ENCODE data around the gene ITGB7. TPM values are rescaled to one million over a fixed set of nuclear protein-coding genes. Genes with fewer than 3 reads are reported as not detected.

Gene ITGB7
- total and polyA plus RNA-seq, 9 of the 15 experiments (the other 6 are each of a cell fraction or from before 2014, with no cell fraction given): 0.06 to 2.0 (median 0.67) TPM

DNA sequence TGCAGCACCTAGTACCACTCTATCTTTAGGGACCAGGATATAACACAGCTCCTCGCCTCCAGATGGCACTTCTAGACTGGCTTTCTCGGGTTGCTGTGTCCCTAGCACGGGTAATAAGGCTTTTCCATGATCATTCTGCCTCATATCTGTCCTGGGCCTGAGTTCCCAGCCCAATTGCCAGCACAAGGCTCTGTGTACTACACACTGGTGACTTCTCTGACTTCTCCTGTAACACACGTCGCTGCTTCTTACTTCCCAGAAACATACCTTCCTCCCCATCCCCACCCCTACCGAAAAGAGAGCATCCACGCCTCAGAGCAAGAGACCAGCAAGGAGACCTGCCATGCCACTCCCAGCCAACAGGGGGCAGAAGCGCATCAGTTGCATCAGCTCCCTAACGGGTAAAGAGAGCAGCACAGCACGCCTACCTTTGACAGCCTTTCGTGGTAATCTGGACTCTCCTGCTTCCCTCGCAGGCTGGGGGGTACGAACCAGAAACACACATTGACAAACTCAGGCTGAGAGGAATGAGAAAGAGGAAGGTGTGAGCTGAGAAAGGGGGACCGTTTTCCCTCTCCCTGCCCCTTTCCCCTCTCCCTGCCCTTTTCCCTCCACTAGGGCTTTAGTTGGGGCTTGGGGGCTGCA lies 47.7 kb downstream of the ITGB7 start (continued):
- TF ChIP-seq, protein P1, sequence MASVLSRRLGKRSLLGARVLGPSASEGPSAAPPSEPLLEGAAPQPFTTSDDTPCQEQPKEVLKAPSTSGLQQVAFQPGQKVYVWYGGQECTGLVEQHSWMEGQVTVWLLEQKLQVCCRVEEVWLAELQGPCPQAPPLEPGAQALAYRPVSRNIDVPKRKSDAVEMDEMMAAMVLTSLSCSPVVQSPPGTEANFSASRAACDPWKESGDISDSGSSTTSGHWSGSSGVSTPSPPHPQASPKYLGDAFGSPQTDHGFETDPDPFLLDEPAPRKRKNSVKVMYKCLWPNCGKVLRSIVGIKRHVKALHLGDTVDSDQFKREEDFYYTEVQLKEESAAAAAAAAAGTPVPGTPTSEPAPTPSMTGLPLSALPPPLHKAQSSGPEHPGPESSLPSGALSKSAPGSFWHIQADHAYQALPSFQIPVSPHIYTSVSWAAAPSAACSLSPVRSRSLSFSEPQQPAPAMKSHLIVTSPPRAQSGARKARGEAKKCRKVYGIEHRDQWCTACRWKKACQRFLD (CRISPR knock-in tag; IDR thresholded peaks at IDR 0.05): no peak
- TF ChIP-seq, protein P2, sequence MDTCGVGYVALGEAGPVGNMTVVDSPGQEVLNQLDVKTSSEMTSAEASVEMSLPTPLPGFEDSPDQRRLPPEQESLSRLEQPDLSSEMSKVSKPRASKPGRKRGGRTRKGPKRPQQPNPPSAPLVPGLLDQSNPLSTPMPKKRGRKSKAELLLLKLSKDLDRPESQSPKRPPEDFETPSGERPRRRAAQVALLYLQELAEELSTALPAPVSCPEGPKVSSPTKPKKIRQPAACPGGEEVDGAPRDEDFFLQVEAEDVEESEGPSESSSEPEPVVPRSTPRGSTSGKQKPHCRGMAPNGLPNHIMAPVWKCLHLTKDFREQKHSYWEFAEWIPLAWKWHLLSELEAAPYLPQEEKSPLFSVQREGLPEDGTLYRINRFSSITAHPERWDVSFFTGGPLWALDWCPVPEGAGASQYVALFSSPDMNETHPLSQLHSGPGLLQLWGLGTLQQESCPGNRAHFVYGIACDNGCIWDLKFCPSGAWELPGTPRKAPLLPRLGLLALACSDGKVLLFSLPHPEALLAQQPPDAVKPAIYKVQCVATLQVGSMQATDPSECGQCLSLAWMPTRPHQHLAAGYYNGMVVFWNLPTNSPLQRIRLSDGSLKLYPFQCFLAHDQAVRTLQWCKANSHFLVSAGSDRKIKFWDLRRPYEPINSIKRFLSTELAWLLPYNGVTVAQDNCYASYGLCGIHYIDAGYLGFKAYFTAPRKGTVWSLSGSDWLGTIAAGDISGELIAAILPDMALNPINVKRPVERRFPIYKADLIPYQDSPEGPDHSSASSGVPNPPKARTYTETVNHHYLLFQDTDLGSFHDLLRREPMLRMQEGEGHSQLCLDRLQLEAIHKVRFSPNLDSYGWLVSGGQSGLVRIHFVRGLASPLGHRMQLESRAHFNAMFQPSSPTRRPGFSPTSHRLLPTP (IDR thresholded peaks at IDR 0.05; ENCODE audit: borderline replicate concordance, extremely low read depth, insufficient read length): no peak
- TF ChIP-seq NCOR1 (IDR thresholded peaks at IDR 0.05) (no peak), BCOR (IDR thresholded peaks at IDR 0.05) (0 out of 2 replicates have a peak, but pooled peaks have one; percentile 43), RB1 (IDR thresholded peaks at IDR 0.05; ENCODE audit: low read depth) (peak; percentile 80; the same call in 1 of the 2 replicates), POLR2H (tag; IDR thresholded peaks at IDR 0.05; ENCODE audit: low read depth) (no peak), ZNF354B (CRISPR knock-in tag; IDR thresholded peaks at IDR 0.05) (no peak), MXI1 (IDR thresholded peaks at IDR 0.05; ENCODE audit: low read depth, low read length) (no peak), SMARCC2 (IDR thresholded peaks at IDR 0.05; ENCODE audit: low read depth) (0 out of 2 replicates have a peak, but pooled peaks have one; percentile 24), STAG1 (CRISPR knock-in tag; IDR thresholded peaks at IDR 0.05; ENCODE audit: borderline replicate concordance) (peak; percentile 59; the same call in 1 of the 2 replicates), SNIP1 (IDR thresholded peaks at IDR 0.05; ENCODE audit: low read depth) (no peak), BRD9 (IDR thresholded peaks at IDR 0.05; ENCODE audit: low read depth, partially characterized antibody) (peak; percentile 88), WHSC1 (IDR thresholded peaks at IDR 0.05; ENCODE audit: low read length) (no peak), CXXC5 (CRISPR knock-in tag; IDR thresholded peaks at IDR 0.05) (peak; percentile 42), DMBX1 (CRISPR knock-in tag; IDR thresholded peaks at IDR 0.05; ENCODE audit: borderline replicate concordance) (no peak), BRCA1 (IDR thresholded peaks at IDR 0.05) (no peak), BRCA1 (CRISPR knock-in tag; IDR thresholded peaks at IDR 0.05) (no peak), HMG20B (CRISPR knock-in tag; IDR thresholded peaks at IDR 0.05) (no peak), XRCC3 (IDR thresholded peaks at IDR 0.05) (no peak), ZBTB17 (CRISPR knock-in tag; IDR thresholded peaks at IDR 0.05) (no peak), ZNF507 (tag; conservative IDR thresholded peaks at IDR 0.05) (no peak), PHF21A (IDR thresholded peaks at IDR 0.05; ENCODE audit: borderline replicate concordance, low read depth) (0 out of 2 replicates have a peak, but pooled peaks have one; percentile 33)
- TF ChIP-seq, protein P3, sequence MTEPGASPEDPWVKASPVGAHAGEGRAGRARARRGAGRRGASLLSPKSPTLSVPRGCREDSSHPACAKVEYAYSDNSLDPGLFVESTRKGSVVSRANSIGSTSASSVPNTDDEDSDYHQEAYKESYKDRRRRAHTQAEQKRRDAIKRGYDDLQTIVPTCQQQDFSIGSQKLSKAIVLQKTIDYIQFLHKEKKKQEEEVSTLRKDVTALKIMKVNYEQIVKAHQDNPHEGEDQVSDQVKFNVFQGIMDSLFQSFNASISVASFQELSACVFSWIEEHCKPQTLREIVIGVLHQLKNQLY (CRISPR knock-in tag; conservative IDR thresholded peaks at IDR 0.05): no peak
- TF ChIP-seq, protein P4, sequence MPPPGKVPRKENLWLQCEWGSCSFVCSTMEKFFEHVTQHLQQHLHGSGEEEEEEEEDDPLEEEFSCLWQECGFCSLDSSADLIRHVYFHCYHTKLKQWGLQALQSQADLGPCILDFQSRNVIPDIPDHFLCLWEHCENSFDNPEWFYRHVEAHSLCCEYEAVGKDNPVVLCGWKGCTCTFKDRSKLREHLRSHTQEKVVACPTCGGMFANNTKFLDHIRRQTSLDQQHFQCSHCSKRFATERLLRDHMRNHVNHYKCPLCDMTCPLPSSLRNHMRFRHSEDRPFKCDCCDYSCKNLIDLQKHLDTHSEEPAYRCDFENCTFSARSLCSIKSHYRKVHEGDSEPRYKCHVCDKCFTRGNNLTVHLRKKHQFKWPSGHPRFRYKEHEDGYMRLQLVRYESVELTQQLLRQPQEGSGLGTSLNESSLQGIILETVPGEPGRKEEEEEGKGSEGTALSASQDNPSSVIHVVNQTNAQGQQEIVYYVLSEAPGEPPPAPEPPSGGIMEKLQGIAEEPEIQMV (tag; conservative IDR thresholded peaks at IDR 0.05; ENCODE audit: low read depth): peak; percentile 71; the same call in 1 of the 2 replicates
